HEK293 (cell line): Measurements from ENCODE around the gene PCDHB1.

Experiments used
- CTCF ChIA-PET: fragments of 350-600 bp; formaldehyde crosslinking; extraction: SDS; loops from one replicate; lab custom pipeline; 2021; ENCODE audit warnings: antibody characterized with exemption; lab: Yijun Ruan, JAX
- POLR2A ChIA-PET: fragments of 300-600 bp; formaldehyde crosslinking; extraction: SDS; loops from one replicate; lab custom pipeline; 2020; ENCODE audit warnings: antibody characterized with exemption, inconsistent platforms; lab: Yijun Ruan, JAX
- H3K27ac ChIP-seq: fragments of 200-500 bp; sonication (Bioruptor generic); 2 replicates; pipeline ENCODE4 v1.5.1; 2014; ENCODE audit warnings: low read depth, low read length, control low read depth, inconsistent platforms; ENCODE audit errors: extremely low read depth
- H3K36me3 ChIP-seq, 2 experiments: fragments of 200-500 bp in 1 of 2; sonication (Bioruptor generic) in 1 of 2; 1 replicate in 1 of 2; 2 replicates in 1 of 2; pipeline ENCODE4 v1.5.1; 2014 to 2017; ENCODE audit warnings: inconsistent platforms in 2 of 2, low read length in 2 of 2; ENCODE audit not compliant: control insufficient read depth in 2 of 2, insufficient read depth in 1 of 2
- H3K4me1 ChIP-seq: fragments of 200-500 bp; sonication (Bioruptor generic); 2 replicates; pipeline ENCODE4 v1.5.1; 2014; ENCODE audit warnings: mild to moderate bottlenecking, low read length, inconsistent platforms; ENCODE audit not compliant: control insufficient read depth, insufficient read depth
- H3K4me3 ChIP-seq: 2 replicates; pipeline ENCODE4 v1.5.1; 2011; ENCODE audit warnings: low read depth, mild to moderate bottlenecking, control low read depth, low read length, moderate library complexity
- H3K9me3 ChIP-seq: fragments of 200-500 bp; sonication (Bioruptor generic); 2 replicates; pipeline ENCODE4 v1.5.1; 2014; ENCODE audit warnings: low read depth, low read length, inconsistent platforms; ENCODE audit not compliant: control insufficient read depth, insufficient read depth
- CTCF ChIP-seq: fragments of 450-650 bp; formaldehyde crosslinking; IDR thresholded peaks from 2 replicates; pipeline ENCODE4 v1.5.1; 2016; ENCODE audit warnings: missing biosample characterization, missing genetic modification characterization
- GLIS1 ChIP-seq: fragments of 450-650 bp; formaldehyde crosslinking; IDR thresholded peaks from 2 replicates; pipeline ENCODE4 v1.5.1; 2016; ENCODE audit warnings: missing biosample characterization, missing genetic modification characterization
- HIC1 ChIP-seq: fragments of 450-650 bp; formaldehyde crosslinking; IDR thresholded peaks from 2 replicates; pipeline ENCODE4 v1.5.1; 2016; ENCODE audit warnings: missing biosample characterization, missing genetic modification characterization
- HOXC10 ChIP-seq: sonication (generic); formaldehyde crosslinking; IDR thresholded peaks from 2 replicates; pipeline ENCODE4 v1.8.1; 2023; ENCODE audit warnings: mild to moderate bottlenecking, missing genetic modification reagents
- KLF17 ChIP-seq: fragments of 450-650 bp; formaldehyde crosslinking; IDR thresholded peaks from 2 replicates; pipeline ENCODE4 v1.5.1; 2016; ENCODE audit warnings: missing biosample characterization, missing genetic modification characterization
- PRDM4 ChIP-seq: fragments of 450-650 bp; formaldehyde crosslinking; IDR thresholded peaks from 2 replicates; pipeline ENCODE4 v1.5.1; 2017; ENCODE audit warnings: missing biosample characterization, missing genetic modification characterization
- SP3 ChIP-seq: fragments of 450-650 bp; formaldehyde crosslinking; IDR thresholded peaks from 2 replicates; pipeline ENCODE4 v1.5.1; 2016; ENCODE audit warnings: missing biosample characterization, missing genetic modification characterization
- YY1 ChIP-seq: fragments of 450-650 bp; formaldehyde crosslinking; IDR thresholded peaks from 2 replicates; pipeline ENCODE4 v1.5.1; 2018; ENCODE audit warnings: missing biosample characterization, missing genetic modification characterization
- ZBTB8A ChIP-seq: fragments of 450-650 bp; formaldehyde crosslinking; IDR thresholded peaks from 2 replicates; pipeline ENCODE4 v1.5.1; 2016; ENCODE audit warnings: missing biosample characterization, missing genetic modification characterization
- ZNF157 ChIP-seq: fragments of 450-650 bp; formaldehyde crosslinking; IDR thresholded peaks from 2 replicates; pipeline ENCODE4 v1.5.1; 2016; ENCODE audit warnings: missing biosample characterization, missing genetic modification characterization
- ZNF19 ChIP-seq: fragments of 450-650 bp; formaldehyde crosslinking; IDR thresholded peaks from 2 replicates; pipeline ENCODE4; 2016; ENCODE audit warnings: missing biosample characterization, missing genetic modification characterization, low read depth
- ZNF24 ChIP-seq: fragments of 450-650 bp; formaldehyde crosslinking; IDR thresholded peaks from 2 replicates; pipeline ENCODE4 v1.5.1; 2016; ENCODE audit warnings: missing biosample characterization, missing genetic modification characterization
- ZNF266 ChIP-seq: fragments of 450-650 bp; formaldehyde crosslinking; IDR thresholded peaks from 2 replicates; pipeline ENCODE4 v1.5.1; 2016; ENCODE audit warnings: missing biosample characterization, missing genetic modification characterization, low read depth
- ZNF423 ChIP-seq: fragments of 450-650 bp; formaldehyde crosslinking; IDR thresholded peaks from 2 replicates; pipeline ENCODE4 v1.5.1; 2016; ENCODE audit warnings: missing biosample characterization, missing genetic modification characterization
- ZNF529 ChIP-seq: fragments of 450-650 bp; formaldehyde crosslinking; IDR thresholded peaks from 2 replicates; pipeline ENCODE4 v1.5.1; 2017; ENCODE audit warnings: missing genetic modification characterization, missing biosample characterization; ENCODE audit not compliant: insufficient replicate concordance
- ZNF585B ChIP-seq: fragments of 450-650 bp; formaldehyde crosslinking; IDR thresholded peaks from 2 replicates; pipeline ENCODE4 v1.5.1; 2016; ENCODE audit warnings: missing biosample characterization, missing genetic modification characterization
- ZNF677 ChIP-seq: fragments of 450-650 bp; IDR thresholded peaks from 2 replicates; pipeline ENCODE4 v1.5.0; 2018; ENCODE audit warnings: missing biosample characterization, mild to moderate bottlenecking, missing genetic modification characterization, moderate library complexity
- ZNF747 ChIP-seq: fragments of 450-650 bp; formaldehyde crosslinking; IDR thresholded peaks from 2 replicates; pipeline ENCODE4 v1.5.1; 2016; ENCODE audit warnings: missing biosample characterization, missing genetic modification characterization
- ZNF785 ChIP-seq: fragments of 450-650 bp; formaldehyde crosslinking; IDR thresholded peaks from 2 replicates; pipeline ENCODE4 v1.5.1; 2016; ENCODE audit warnings: missing biosample characterization, missing genetic modification characterization

PCDHB1 gene

GRCh38 chr5:141003791-141004611 is 47.2 kb upstream of the PCDHB1 start (continued):
- no peak for TF ChIP-seq ZBTB8A (tag by site-specific recombination)
- no peak for TF ChIP-seq ZNF157
- 0 out of 2 replicates have a peak, but pooled peaks have one; percentile 47 for TF ChIP-seq KLF17 (tag by site-specific recombination)
- TF ChIP-seq CTCF (tag by site-specific recombination) = no peak
- TF ChIP-seq PRDM4 (tag by site-specific recombination) = no peak
- TF ChIP-seq GLIS1 = peak; percentile 88
- TF ChIP-seq ZNF266 (tag by site-specific recombination) = no peak
- 0 out of 2 replicates have a peak, but pooled peaks have one; percentile 29 for TF ChIP-seq ZNF423 (tag by site-specific recombination)
- no peak for TF ChIP-seq ZNF529 (tag by site-specific recombination)
- TF ChIP-seq ZNF677 (tag by site-specific recombination) = no peak

- no peaks in the 10 kb centered on the region for H3K36me3 ChIP-seq
- H3K9me3 ChIP-seq = no peaks in the 10 kb centered on the region
- H3K27ac ChIP-seq = no peak overlapping the region
- no peak for TF ChIP-seq HOXC10
- TF ChIP-seq ZNF585B (tag by site-specific recombination) = no peak
- no peak for TF ChIP-seq ZNF747 (tag by site-specific recombination)
- no peak for TF ChIP-seq ZNF24 (tag by site-specific recombination)
- no peak for TF ChIP-seq ZNF785 (tag by site-specific recombination)
- TF ChIP-seq SP3 (tag by site-specific recombination) = no peak
- no peak for TF ChIP-seq ZNF19 (tag by site-specific recombination)
- no peak for TF ChIP-seq HIC1 (tag by site-specific recombination)
- TF ChIP-seq YY1 (tag by site-specific recombination) = no peak
- TF ChIP-seq CTCF (tag by site-specific recombination) = no peak
- H3K4me1 ChIP-seq = peaks cover 13% of the 10 kb centered on the region; the same call in 1 of the 2 replicates
- ChIA-PET POLR2A (no interaction called here), CTCF (interaction anchor here (0.9 kb wide), 1 partner anchor 30 kb away, joined by 4 read pairs; no protein-coding TSS in a partner anchor)
- H3K4me3 ChIP-seq = no peak overlapping the region
Measured at GRCh38 chr5:141007791-141008190, 43.4 kb upstream of the PCDHB1 start.
